ENCODE measurements around the gene FAF1. TPM values are rescaled to one million over a fixed set of nuclear protein-coding genes. Genes with fewer than 3 reads are reported as not detected.

The FAF1 gene
- total and polyA plus RNA-seq, 2 donors (not counting 3 experiments of a cell fraction or from before 2014, with no cell fraction given), result 9.0 to 57.6 TPM

DNA sequence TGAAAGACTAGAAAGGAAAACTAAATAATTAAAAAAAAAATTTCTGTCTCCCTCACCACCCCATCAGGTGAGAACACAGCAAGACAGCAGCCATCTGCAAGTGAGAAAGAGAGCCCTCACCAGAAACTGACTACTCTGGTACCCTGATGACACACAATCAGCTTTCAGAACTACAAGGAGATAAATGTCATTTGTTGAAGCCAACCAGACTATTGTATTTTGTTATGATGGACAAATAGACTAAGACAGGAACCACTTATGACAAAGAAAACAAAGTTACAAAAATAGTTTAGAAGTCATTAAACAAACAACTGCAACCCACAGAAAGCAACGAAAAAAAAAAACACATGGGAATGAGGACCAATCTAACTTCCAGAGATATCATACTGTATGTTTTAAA is 98.3 kb downstream of the FAF1 start:
- dilution Hi-C loops (cut with MboI; ENCODE audit: extremely low pct_ligation_motif_present, low sequenced_read_pairs) (no loop called here), intact Hi-C loops (cut with micrococcal nuclease) (no loop called here)
- H3K27ac ChIP-seq (ENCODE audit: insufficient read depth, low read depth, low read length), result no peak overlapping the region
- H3K4me2 ChIP-seq (ENCODE audit: insufficient read depth, low read length), result peak overlapping the region; percentile 11
- H3K79me2 ChIP-seq (ENCODE audit: control insufficient read depth, insufficient read depth, low read length), result peaks cover 54% of the 10 kb centered on the region
- CTCF ChIA-PET, result interaction anchor here (0.8 to 2.0 kb wide), 7 partner anchors 9 to 88 kb away, joined by 3 to 9 read pairs (median 4); no protein-coding TSS in a partner anchor
- H3K9me1 ChIP-seq (replicated peaks; ENCODE audit: control insufficient read depth, extremely low read depth, insufficient read depth, low read length), result no peaks in the 10 kb centered on the region
- no peaks in the 10 kb centered on the region for H3K9me3 ChIP-seq (replicated peaks; ENCODE audit: control insufficient read depth, insufficient read depth, low read length)
- H3K36me3 ChIP-seq (ENCODE audit: control insufficient read depth in 2 of 2, extremely low read depth in 1 of 2, insufficient read depth in 2 of 2, low read length in 2 of 2), result no peaks in the 10 kb centered on the region
- no peak for FAIRE-seq
- no peaks in the 10 kb centered on the region for H3K27me3 ChIP-seq (ENCODE audit: control insufficient read depth in 2 of 2, insufficient read depth in 2 of 2, low read length in 2 of 2)
- H2AFZ ChIP-seq (ENCODE audit: low read depth, low read length), result no peak overlapping the region
- TF ChIP-seq POLR2A (IDR thresholded peaks at IDR 0.05; ENCODE audit: low read depth, low read length), result no peak
- TF ChIP-seq GATA2 (IDR thresholded peaks at IDR 0.05; ENCODE audit: insufficient read depth, insufficient read length, low read depth, low read length), result no peak
- no peak for TF ChIP-seq MYC (IDR thresholded peaks at IDR 0.05; ENCODE audit: low read depth, low read length)
- no peak for TF ChIP-seq POLR2AphosphoS5 (IDR thresholded peaks at IDR 0.05; ENCODE audit: insufficient read depth, low read depth, low read length)
- TF ChIP-seq, protein P1, sequence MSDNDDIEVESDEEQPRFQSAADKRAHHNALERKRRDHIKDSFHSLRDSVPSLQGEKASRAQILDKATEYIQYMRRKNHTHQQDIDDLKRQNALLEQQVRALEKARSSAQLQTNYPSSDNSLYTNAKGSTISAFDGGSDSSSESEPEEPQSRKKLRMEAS (IDR thresholded peaks at IDR 0.05; ENCODE audit: insufficient read depth, insufficient read length), result no peak
- no peak for TF ChIP-seq FOS (IDR thresholded peaks at IDR 0.05; ENCODE audit: borderline replicate concordance, insufficient read depth, low read length)
- no peak for TF ChIP-seq JUN (IDR thresholded peaks at IDR 0.05; ENCODE audit: borderline replicate concordance, insufficient read depth, insufficient read length, low read depth)
- TF ChIP-seq, protein P2, sequence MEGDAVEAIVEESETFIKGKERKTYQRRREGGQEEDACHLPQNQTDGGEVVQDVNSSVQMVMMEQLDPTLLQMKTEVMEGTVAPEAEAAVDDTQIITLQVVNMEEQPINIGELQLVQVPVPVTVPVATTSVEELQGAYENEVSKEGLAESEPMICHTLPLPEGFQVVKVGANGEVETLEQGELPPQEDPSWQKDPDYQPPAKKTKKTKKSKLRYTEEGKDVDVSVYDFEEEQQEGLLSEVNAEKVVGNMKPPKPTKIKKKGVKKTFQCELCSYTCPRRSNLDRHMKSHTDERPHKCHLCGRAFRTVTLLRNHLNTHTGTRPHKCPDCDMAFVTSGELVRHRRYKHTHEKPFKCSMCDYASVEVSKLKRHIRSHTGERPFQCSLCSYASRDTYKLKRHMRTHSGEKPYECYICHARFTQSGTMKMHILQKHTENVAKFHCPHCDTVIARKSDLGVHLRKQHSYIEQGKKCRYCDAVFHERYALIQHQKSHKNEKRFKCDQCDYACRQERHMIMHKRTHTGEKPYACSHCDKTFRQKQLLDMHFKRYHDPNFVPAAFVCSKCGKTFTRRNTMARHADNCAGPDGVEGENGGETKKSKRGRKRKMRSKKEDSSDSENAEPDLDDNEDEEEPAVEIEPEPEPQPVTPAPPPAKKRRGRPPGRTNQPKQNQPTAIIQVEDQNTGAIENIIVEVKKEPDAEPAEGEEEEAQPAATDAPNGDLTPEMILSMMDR (IDR thresholded peaks at IDR 0.05; ENCODE audit: extremely low read depth in 1 of 2, insufficient read depth in 1 of 2, low read depth in 1 of 2, low read length in 2 of 2), result no peak
- no peak for TF ChIP-seq EZH2 (IDR thresholded peaks at IDR 0.05; ENCODE audit: borderline replicate concordance, low read depth, low read length, severe bottlenecking)
- H3K4me3 ChIP-seq (replicated peaks in 1 of 3; ENCODE audit: insufficient read depth in 1 of 3, low read depth in 1 of 3, low read length in 3 of 3), result no peak overlapping the region
- H4K20me1 ChIP-seq (replicated peaks; ENCODE audit: control insufficient read depth, extremely low read depth, insufficient read depth, low read length), result no peaks in the 10 kb centered on the region
- POLR2A ChIA-PET, result no interaction called here
- DNase-seq (ENCODE audit: low read depth, low spot score), result peak; percentile 21
- H3K4me1 ChIP-seq (ENCODE audit: control insufficient read depth, extremely low read depth, insufficient read depth, low read length), result peaks cover 7% of the 10 kb centered on the region
- no peak overlapping the region for H3K9ac ChIP-seq (replicated peaks; ENCODE audit: extremely low read depth, insufficient read depth, low read length)
- BruUV-seq (replicated peaks), result no TSS peak
